Measurements from ENCODE around the gene UNC93A.

Gene UNC93A

GRCh38 chr6:167244064-167244960 is 46.8 kb upstream of the UNC93A start:
- Histone ChIP-seq H3K4me3 (ENCODE audit: low read depth in 1 of 2, low read length in 2 of 2) (no peak overlapping the region), H3K36me3 (ENCODE audit: insufficient read depth, low read length) (no peaks in the 10 kb centered on the region), H3K27ac (ENCODE audit: low read length) (no peak overlapping the region), H3K4me2 (ENCODE audit: insufficient read depth, low read length) (no peak overlapping the region), H4K20me1 (ENCODE audit: insufficient read depth, low read length) (no peaks in the 10 kb centered on the region), H3K27me3 (ENCODE audit: insufficient read depth, low read length, poor library complexity) (no peaks in the 10 kb centered on the region), H3K9ac (ENCODE audit: low read depth, low read length) (no peak overlapping the region), H3K4me1 (ENCODE audit: insufficient read depth, low read length) (no peaks in the 10 kb centered on the region), H3K79me2 (ENCODE audit: insufficient read depth, low read length) (no peaks in the 10 kb centered on the region), H2AFZ (ENCODE audit: low read depth, low read length) (no peak overlapping the region), H3K9me3 (ENCODE audit: insufficient read depth, low read length, severe bottlenecking) (no peaks in the 10 kb centered on the region)
- TF ChIP-seq, protein P1, sequence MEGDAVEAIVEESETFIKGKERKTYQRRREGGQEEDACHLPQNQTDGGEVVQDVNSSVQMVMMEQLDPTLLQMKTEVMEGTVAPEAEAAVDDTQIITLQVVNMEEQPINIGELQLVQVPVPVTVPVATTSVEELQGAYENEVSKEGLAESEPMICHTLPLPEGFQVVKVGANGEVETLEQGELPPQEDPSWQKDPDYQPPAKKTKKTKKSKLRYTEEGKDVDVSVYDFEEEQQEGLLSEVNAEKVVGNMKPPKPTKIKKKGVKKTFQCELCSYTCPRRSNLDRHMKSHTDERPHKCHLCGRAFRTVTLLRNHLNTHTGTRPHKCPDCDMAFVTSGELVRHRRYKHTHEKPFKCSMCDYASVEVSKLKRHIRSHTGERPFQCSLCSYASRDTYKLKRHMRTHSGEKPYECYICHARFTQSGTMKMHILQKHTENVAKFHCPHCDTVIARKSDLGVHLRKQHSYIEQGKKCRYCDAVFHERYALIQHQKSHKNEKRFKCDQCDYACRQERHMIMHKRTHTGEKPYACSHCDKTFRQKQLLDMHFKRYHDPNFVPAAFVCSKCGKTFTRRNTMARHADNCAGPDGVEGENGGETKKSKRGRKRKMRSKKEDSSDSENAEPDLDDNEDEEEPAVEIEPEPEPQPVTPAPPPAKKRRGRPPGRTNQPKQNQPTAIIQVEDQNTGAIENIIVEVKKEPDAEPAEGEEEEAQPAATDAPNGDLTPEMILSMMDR (IDR thresholded peaks at IDR 0.05; ENCODE audit: borderline replicate concordance, extremely low read depth, low read length, poor library complexity, severe bottlenecking) = no peak
- no peak for TF ChIP-seq EZH2 (IDR thresholded peaks at IDR 0.05; ENCODE audit: borderline replicate concordance, low read depth, low read length, severe bottlenecking)
- no peak for DNase-seq
- ATAC-seq (ENCODE audit: insufficient read depth, low read depth) = no peak

GRCh38 chr6:167244991-167245390 is 46.1 kb upstream of the UNC93A start:
- Histone ChIP-seq H4K20me1 (ENCODE audit: insufficient read depth, low read length) (no peaks in the 10 kb centered on the region), H3K36me3 (ENCODE audit: insufficient read depth, low read length) (no peaks in the 10 kb centered on the region), H3K4me2 (ENCODE audit: insufficient read depth, low read length) (no peak overlapping the region), H3K4me1 (ENCODE audit: insufficient read depth, low read length) (no peaks in the 10 kb centered on the region), H3K79me2 (ENCODE audit: insufficient read depth, low read length) (no peaks in the 10 kb centered on the region), H3K27ac (ENCODE audit: low read length) (no peak overlapping the region), H3K27me3 (ENCODE audit: insufficient read depth, low read length, poor library complexity) (no peaks in the 10 kb centered on the region), H2AFZ (ENCODE audit: low read depth, low read length) (no peak overlapping the region), H3K9me3 (ENCODE audit: insufficient read depth, low read length, severe bottlenecking) (no peaks in the 10 kb centered on the region), H3K9ac (ENCODE audit: low read depth, low read length) (no peak overlapping the region), H3K4me3 (ENCODE audit: low read depth in 1 of 2, low read length in 2 of 2) (no peak overlapping the region)
- TF ChIP-seq, protein P1 (IDR thresholded peaks at IDR 0.05; ENCODE audit: borderline replicate concordance, extremely low read depth, low read length, poor library complexity, severe bottlenecking) = no peak
- no peak for TF ChIP-seq EZH2 (IDR thresholded peaks at IDR 0.05; ENCODE audit: borderline replicate concordance, low read depth, low read length, severe bottlenecking)
- ATAC-seq (ENCODE audit: insufficient read depth, low read depth) (no peak), DNase-seq (no peak)

DNA sequence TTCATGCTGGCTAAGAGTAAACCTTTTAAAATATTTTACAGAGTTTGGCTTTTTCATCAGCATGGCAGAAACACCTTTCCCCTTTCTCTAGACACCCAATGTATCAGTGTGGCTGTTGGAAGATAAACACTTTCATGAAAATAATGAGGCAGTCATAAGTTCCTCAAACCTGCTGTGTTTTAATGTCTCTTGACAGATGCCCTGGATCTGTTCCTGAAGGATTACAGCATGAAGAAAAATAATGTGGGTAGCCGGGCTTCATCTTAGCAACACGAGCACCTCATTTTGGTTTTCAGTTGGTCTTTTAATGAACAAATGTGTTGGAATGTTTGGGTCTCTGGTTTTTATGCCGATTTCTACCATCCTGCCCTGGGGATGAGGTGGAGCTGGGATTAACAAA is 45.5 kb upstream of the UNC93A start:
- H3K36me3 ChIP-seq (ENCODE audit: insufficient read depth, low read length) = no peaks in the 10 kb centered on the region
- no peak overlapping the region for H3K27ac ChIP-seq (ENCODE audit: low read length)
- H3K9ac ChIP-seq (ENCODE audit: low read depth, low read length) = no peak overlapping the region
- no peak overlapping the region for H3K4me3 ChIP-seq (ENCODE audit: low read depth in 1 of 2, low read length in 2 of 2)
- TF ChIP-seq, protein P1 (IDR thresholded peaks at IDR 0.05; ENCODE audit: borderline replicate concordance, extremely low read depth, low read length, poor library complexity, severe bottlenecking) = no peak
- TF ChIP-seq EZH2 (IDR thresholded peaks at IDR 0.05; ENCODE audit: borderline replicate concordance, low read depth, low read length, severe bottlenecking) = no peak
- H2AFZ ChIP-seq (ENCODE audit: low read depth, low read length) = no peak overlapping the region
- no peaks in the 10 kb centered on the region for H3K27me3 ChIP-seq (ENCODE audit: insufficient read depth, low read length, poor library complexity)
- no peaks in the 10 kb centered on the region for H3K79me2 ChIP-seq (ENCODE audit: insufficient read depth, low read length)
- ATAC-seq (ENCODE audit: insufficient read depth, low read depth) (no peak), DNase-seq (no peak)
- no peaks in the 10 kb centered on the region for H3K9me3 ChIP-seq (ENCODE audit: insufficient read depth, low read length, severe bottlenecking)
- H4K20me1 ChIP-seq (ENCODE audit: insufficient read depth, low read length) = no peaks in the 10 kb centered on the region
- H3K4me2 ChIP-seq (ENCODE audit: insufficient read depth, low read length) = no peak overlapping the region
- no peaks in the 10 kb centered on the region for H3K4me1 ChIP-seq (ENCODE audit: insufficient read depth, low read length)
